AG10803 (cell line): Measurements from ENCODE around the gene ZNF275.

Experiments used
- DNase-seq: peaks from one replicate; pipeline ENCODE4 v3.0.0; 2010; ENCODE audit warnings: low read depth
- H3K4me3 ChIP-seq: 2 replicates; pipeline ENCODE4 v1.5.1; 2011; ENCODE audit warnings: mild to moderate bottlenecking, low read length, control low read depth
- CTCF ChIP-seq: conservative IDR thresholded peaks from 2 replicates; pipeline ENCODE4 v1.5.1; 2011; ENCODE audit warnings: mild to moderate bottlenecking, low read length, control low read depth, inconsistent platforms

The ZNF275 gene

DNA sequence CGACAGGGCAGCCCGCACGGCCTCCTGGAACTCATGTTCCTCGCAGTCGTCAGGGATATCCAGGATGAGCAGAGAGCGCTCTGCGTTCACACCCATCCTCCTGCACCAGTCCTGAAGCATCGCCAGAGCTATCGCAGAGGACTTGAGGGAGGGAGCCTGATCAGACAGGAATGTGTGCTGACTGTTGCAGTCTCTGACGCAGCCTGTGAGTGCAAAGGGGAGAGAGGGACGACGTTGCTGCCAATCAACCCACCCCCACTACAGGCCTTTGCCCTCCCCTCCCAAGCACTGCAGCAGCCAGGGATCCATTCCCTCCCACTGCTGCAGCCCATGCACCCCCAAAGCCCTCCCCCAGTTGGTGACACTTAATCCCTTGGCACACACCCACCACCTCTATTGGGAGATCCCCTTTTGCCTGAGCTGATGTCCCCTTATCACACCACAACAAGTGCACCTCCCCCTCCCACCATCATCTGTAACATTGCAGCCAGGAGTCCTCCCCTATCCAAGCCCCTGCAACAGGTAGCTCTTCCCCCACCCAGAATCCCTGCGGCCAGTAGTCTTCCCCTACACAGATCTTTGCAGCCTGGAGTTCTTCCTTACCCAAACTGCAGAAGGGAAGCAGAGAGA lies 13.3 kb upstream of the ZNF275 start:
- no peak for TF ChIP-seq CTCF
- H3K4me3 ChIP-seq: no peak overlapping the region
- DNase-seq: no peak

- H3K4me3 ChIP-seq: no peak within 1 kb of the TSS
- no peak for DNase-seq
- TF ChIP-seq CTCF: no peak
Measured at GRCh38 chrX:153321381-153322124, 12.4 kb upstream of the ZNF275 start, which contains the start of gene PNMA6F. TSS of gene PNMA6F (minus strand) at chrX:153321767. CDS start at chrX:153320674, 1,093 bp downstream.

DNA sequence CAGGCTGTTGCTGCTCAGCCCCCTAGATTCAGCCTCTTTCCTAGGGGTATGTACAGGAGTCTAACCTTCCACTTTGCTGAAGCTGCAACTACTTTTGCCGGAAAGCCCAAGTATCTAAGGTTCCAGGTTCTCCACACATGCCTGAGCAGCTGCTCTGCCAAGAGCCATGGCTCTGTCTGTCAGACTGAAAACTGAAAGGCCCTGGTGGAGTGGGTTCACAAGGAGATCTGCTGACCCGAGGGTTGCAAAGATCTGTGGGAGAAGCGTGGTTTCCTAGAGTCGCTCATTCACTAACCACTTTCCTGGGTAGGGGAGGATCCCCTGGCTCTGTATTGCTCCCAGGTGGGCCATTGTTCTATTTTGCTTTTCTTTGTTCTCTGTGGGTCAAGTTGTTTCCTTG lies 6.4 kb upstream of the ZNF275 start:
- H3K4me3 ChIP-seq: no peak overlapping the region
- no peak for TF ChIP-seq CTCF
- DNase-seq: no peak

- DNase-seq: peak; percentile 80
- H3K4me3 ChIP-seq: peak overlapping the region; percentile 62
- no peak for TF ChIP-seq CTCF
Measured at GRCh38 chrX:153333266-153333665, 687 bp upstream of the ZNF275 start.

DNA sequence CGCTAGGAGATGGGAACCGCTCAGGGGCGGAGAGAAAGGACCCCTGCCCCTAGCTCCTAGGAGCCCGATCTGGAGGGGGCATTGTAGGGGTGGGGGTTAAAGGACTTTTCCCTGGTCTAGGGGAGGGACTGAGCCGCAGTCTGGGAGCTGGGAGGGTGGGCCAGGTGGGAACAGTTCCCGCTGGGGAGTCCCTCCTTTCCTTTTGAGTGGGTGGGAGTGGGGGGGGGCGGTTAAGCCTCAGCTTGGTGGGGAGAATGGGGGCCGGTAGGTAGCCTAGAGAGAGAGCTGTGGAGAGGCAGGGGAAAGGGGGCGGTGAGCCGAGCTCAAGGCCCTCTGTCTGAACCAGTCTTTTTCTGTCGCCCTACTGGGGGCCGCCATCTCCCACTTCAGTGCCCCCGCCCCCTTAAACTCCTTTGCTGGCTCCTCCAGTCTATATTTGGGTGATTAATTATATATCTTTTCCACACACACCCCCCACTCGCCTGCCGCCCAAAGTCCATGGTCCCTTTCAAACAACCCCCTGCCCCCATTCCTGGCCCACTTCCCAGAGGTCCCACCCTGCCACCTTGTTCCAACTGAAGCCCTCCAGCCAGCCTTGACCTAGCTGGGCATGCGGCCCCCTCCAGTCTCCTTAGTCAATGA lies 822 bp downstream of the ZNF275 start:
- peak overlapping the region; percentile 72 for H3K4me3 ChIP-seq
- no peak for TF ChIP-seq CTCF
- DNase-seq: no peak

GRCh38 chrX:153336121-153336894 lies 2.4 kb downstream of the ZNF275 start:
- no peak for DNase-seq
- no peak for TF ChIP-seq CTCF
- no peak overlapping the region for H3K4me3 ChIP-seq
